CD4-positive, alpha-beta T cell treated with Interleukin-12 subunit alpha and Interleukin-12 subunit beta, for 1 hour (primary cell): ENCODE data around the gene FES.

ENCODE experiments used
- DNase-seq: peaks from one replicate; pipeline ENCODE4 v3.0.0-alpha.2; 2020

Gene FES

GRCh38 chr15:90933301-90933700 is 49.0 kb downstream of the FES start:
- DNase-seq: no peak

- DNase-seq: peak; percentile 89
Observed at GRCh38 chr15:90934256-90934948, 50.1 kb downstream of the FES start.

- DNase-seq: peak; percentile 96
Observed at GRCh38 chr15:90934949-90935751, 50.8 kb downstream of the FES start, which contains the start of gene UNC45A. TSS of gene UNC45A (plus strand) at chr15:90935285. CDS start at chr15:90935325, 40 bp downstream.

GRCh38 chr15:90936823-90937222 is 52.5 kb downstream of the FES start:
- DNase-seq: no peak

GRCh38 chr15:90938261-90938660 is 54.0 kb downstream of the FES start:
- DNase-seq: no peak

GRCh38 chr15:90939756-90940155 is 55.5 kb downstream of the FES start:
- no peak for DNase-seq

GRCh38 chr15:90941038-90941437 is 56.7 kb downstream of the FES start:
- DNase-seq: no peak

GRCh38 chr15:90942354-90943120 is 58.2 kb downstream of the FES start:
- no peak for DNase-seq

- no peak for DNase-seq
Observed at GRCh38 chr15:90945091-90945490, 60.8 kb downstream of the FES start.
